GM19328 (cell line): ENCODE results near the gene LPP.

Source experiments
- ATAC-seq: cut with Tn5 transposase; IDR thresholded peaks from one replicate; pipeline ENCODE4 v1.9.1; 2021; ENCODE audit warnings: mild to moderate bottlenecking, moderate library complexity; ENCODE audit not compliant: unreplicated experiment

Gene LPP

GRCh38 chr3:188458756-188459155, 304.8 kb downstream of the LPP start:
- ATAC-seq, result no peak

- ATAC-seq, result no peak
Observed at GRCh38 chr3:188465311-188465710, 311.4 kb downstream of the LPP start.

GRCh38 chr3:188468196-188468595, 314.2 kb downstream of the LPP start:
- no peak for ATAC-seq

- no peak for ATAC-seq
Observed at GRCh38 chr3:188468662-188469061, 314.7 kb downstream of the LPP start.

- ATAC-seq, result no peak
Observed at GRCh38 chr3:188469228-188469885, 315.4 kb downstream of the LPP start.

- ATAC-seq, result no peak
Observed at GRCh38 chr3:188470508-188471130, 316.7 kb downstream of the LPP start.

- no peak for ATAC-seq
Observed at GRCh38 chr3:188471723-188472122, 317.8 kb downstream of the LPP start.

- no peak for ATAC-seq
Observed at GRCh38 chr3:188472336-188472735, 318.4 kb downstream of the LPP start.

GRCh38 chr3:188473045-188473444, 319.1 kb downstream of the LPP start:
- no peak for ATAC-seq

- no peak for ATAC-seq
Observed at GRCh38 chr3:188473591-188474288, 319.8 kb downstream of the LPP start.

- ATAC-seq, result no peak
Observed at GRCh38 chr3:188476935-188477334, 323.0 kb downstream of the LPP start.

- no peak for ATAC-seq
Observed at GRCh38 chr3:188480011-188480410, 326.1 kb downstream of the LPP start.

- ATAC-seq, result no peak
Observed at GRCh38 chr3:188482929-188483328, 329.0 kb downstream of the LPP start.

GRCh38 chr3:188486126-188486525, 332.2 kb downstream of the LPP start:
- ATAC-seq, result no peak

GRCh38 chr3:188486952-188487351, 333.0 kb downstream of the LPP start:
- ATAC-seq, result no peak

- ATAC-seq, result no peak
Observed at GRCh38 chr3:188487652-188488051, 333.7 kb downstream of the LPP start.

- ATAC-seq, result no peak
Observed at GRCh38 chr3:188488801-188489200, 334.8 kb downstream of the LPP start.

GRCh38 chr3:188489639-188490405, 335.9 kb downstream of the LPP start:
- peak; percentile 62 for ATAC-seq

GRCh38 chr3:188490416-188490815, 336.5 kb downstream of the LPP start:
- no peak for ATAC-seq

- no peak for ATAC-seq
Observed at GRCh38 chr3:188491276-188491687, 337.3 kb downstream of the LPP start.

GRCh38 chr3:188496390-188496789, 342.4 kb downstream of the LPP start:
- ATAC-seq, result no peak
